Measurements from ENCODE around the gene ZFP82.

- no peak for TF ChIP-seq ELF4 (IDR thresholded peaks at IDR 0.05)
- TF ChIP-seq TARDBP (IDR thresholded peaks at IDR 0.05): no peak
- no peak for TF ChIP-seq FOXA1 (IDR thresholded peaks at IDR 0.05)
- TF ChIP-seq FOXK2 (IDR thresholded peaks at IDR 0.05): no peak
Observed at GRCh38 chr19:36441339-36441738, 22.9 kb upstream of the ZFP82 start.
